NCI-H345 (cell line): ENCODE data around the gene HIVEP3.

ENCODE experiments used
- DNase-seq: peaks from one replicate; lab custom pipeline; 2025; lab: John Stamatoyannopoulos, UW

Gene HIVEP3

DNA sequence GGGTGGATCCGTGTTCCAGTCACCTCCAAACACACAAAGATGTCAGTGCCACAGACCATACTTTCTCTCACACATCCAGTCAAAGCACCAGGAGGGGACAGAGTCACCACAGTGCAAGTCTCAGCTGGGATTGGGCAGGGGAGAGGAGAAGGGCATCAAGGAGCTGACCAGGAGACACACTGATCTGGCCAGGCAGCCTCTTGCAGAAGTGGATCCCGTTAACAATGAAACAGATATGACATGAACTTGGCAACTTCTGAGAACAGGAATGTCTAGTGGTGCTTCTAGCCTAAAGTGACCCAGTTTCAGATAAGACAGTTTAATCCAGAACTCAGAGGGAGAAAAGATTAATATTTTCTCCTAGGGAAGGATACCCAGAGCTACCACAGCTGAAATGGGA is 71.0 kb downstream of the HIVEP3 start:
- DNase-seq, result no peak

DNA sequence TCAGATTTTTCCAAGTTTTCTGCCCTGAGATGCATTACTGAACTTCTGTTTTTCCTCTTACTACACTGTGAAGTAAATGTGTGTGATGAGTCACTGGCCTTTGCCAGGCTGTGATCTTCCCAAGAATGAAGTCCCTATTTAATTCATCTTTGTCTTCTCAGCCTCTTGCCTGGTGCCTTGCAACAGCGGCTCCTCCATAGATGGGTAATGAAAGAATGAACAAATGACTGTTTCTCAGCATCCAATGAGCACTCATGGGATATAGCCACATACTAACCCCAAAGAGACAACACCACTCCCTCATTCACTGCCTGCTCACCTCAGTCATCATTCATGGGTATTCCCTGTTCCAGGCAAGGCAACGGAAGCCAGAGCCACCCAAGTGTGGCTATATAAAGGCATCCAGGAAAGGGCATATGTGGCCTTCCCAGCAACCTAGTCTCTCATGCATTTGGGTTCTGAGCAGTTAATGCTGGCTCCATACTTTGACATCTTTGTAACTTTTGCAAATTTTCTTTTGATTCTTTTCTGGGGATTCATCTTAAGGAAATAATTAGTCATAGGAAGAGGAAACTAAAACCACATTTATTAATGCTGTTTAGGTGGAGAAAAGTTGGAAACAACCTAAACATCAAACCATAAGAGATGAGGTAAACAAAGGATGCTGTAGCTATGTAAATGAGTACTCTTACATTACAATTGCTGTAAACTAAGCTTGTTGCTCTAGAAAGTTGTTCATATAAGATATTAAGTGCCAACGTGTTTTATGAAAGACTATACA is 71.9 kb downstream of the HIVEP3 start:
- DNase-seq, result no peak

DNA sequence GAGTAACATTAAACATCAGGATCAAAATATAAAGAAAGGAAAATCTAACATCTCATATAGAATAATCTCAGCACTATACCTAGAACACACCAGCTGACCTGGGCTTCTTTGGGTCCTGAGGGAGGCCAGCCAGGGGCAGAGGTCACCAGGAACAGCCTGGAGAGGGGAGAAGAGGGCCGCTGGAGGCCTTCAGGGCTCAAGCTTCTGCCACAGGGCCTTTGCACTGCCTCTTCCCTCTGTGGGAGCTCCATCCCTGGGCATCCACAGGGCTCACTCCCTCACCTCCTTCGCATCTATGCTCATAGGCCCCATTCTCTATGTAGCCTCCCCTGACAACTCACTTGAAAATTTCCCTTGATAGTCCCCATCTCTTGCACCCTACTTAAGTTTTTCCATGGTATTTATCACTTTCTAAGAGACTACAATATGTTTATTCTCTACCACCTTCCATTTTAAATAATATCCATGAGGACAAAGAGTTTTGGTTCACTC is 73.9 kb downstream of the HIVEP3 start:
- no peak for DNase-seq

GRCh38 chr1:41844255-41844654 is 74.5 kb downstream of the HIVEP3 start:
- no peak for DNase-seq

DNA sequence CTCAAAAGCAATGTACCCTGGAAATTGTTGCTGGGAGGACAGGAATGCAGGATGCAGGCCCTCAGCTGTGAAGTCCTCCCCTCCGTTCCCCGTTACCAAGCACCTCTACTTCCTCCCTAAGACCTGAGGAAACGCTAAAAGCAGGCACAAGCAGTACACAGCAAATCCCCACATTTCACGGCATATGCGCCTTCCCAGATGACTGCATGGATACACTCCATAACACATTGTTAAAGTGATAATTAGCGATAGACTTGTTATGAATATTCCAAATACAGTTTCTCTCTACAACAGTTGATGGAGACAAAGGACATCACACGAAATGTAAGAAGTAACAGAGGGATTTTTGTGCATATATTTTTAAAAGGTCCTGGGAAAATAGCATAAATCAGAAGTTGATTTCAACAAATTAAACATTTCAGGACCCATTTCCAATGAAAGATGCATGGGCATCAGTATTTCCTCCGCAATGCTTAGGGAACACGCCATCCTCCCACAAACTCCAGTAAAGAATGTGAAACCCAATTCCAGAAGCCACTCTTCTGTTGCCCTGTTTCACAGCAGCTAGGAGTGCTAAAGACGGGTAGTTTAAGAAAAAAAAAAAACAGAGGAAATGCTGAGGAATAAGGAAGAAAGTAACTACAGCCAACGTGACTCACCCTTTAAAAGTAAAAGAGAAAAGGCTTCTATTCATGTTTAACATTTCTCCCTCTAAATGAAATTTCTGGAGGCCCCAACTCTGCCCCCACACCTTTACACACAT is 75.5 kb downstream of the HIVEP3 start:
- DNase-seq, result no peak

- DNase-seq, result no peak
Measured at GRCh38 chr1:41842326-41842725, 76.4 kb downstream of the HIVEP3 start.

- no peak for DNase-seq
Measured at GRCh38 chr1:41840592-41841246, 78.0 kb downstream of the HIVEP3 start.

DNA sequence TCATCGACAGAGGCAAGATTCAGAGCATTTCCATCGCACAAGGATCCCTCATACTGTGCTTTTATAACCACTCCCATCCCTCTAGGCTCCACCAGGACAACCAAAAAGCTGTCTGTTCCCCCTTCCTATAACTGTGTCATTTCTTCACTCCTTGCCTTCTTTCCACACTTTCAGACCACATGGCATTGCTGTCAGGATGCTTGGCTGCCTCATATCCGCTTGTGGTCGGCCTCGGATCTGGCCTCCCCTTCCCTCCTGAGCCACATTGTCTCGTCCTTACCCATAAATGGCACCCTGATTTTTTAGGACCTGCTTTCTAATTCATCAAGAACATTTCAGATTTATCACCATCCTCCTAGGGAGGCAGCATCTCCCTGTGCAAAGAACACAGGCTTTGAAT is 80.5 kb downstream of the HIVEP3 start:
- no peak for DNase-seq

- DNase-seq, result no peak
Measured at GRCh38 chr1:41837691-41838090, 81.0 kb downstream of the HIVEP3 start.

DNA sequence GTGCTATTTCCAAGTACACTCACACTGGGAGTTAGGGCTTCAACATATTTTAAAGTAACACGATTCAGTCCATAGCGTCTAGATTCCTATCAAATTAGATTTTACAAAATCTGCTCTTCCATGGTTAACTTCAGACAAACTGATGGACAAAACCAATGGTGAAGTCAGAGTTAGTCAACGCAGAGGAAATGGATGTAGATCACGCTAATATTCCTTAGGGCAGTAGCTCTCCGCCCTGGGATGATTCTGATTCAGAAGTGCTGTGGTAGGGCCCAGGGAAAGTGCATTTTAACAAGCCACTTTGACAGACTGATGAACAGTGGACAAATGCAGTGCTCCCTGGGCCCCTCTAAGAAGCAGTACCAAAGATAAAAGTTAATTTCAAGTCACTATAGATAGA is 83.2 kb downstream of the HIVEP3 start:
- no peak for DNase-seq

DNA sequence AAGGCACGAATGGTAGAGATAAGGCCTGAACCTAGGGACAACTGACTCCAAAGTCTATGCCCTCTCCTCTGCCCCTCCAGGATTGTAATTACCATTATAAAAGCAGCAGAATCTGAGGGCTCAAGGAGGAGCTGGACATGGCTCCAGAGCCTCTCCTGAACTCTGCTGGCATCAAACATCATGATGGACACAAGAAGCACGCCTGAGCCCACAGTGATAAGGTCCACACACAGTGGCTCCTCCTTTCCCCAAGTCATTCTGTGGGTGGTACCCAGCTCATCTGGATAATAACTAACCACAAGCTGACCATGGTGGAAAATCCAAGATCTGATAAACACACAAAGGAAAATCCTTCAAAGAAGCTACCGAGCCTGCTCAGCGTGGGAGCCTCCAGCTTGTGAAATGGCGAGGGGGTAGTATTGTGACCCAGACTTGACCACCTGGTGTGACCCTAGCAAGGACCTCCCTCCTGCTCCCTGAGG is 85.2 kb downstream of the HIVEP3 start:
- no peak for DNase-seq

DNA sequence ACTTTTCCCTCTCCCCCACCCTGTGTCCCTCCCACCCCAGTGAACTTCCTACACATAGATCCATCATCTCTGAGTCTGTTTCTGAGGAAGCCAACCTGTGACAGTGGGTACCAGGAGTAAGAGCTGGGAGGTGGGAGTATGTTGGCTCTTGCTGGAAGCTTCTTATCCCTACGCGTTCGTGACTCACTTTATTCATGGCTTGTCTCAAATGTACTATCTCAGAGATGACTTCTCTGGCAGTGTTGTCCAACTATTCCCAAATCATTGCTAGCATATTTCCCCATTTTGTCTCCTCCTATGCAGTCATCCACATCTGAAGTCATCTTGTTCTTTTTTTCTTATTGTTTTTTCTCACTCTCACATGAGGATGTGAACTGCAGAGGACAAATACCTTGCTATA is 88.0 kb downstream of the HIVEP3 start:
- no peak for DNase-seq

DNA sequence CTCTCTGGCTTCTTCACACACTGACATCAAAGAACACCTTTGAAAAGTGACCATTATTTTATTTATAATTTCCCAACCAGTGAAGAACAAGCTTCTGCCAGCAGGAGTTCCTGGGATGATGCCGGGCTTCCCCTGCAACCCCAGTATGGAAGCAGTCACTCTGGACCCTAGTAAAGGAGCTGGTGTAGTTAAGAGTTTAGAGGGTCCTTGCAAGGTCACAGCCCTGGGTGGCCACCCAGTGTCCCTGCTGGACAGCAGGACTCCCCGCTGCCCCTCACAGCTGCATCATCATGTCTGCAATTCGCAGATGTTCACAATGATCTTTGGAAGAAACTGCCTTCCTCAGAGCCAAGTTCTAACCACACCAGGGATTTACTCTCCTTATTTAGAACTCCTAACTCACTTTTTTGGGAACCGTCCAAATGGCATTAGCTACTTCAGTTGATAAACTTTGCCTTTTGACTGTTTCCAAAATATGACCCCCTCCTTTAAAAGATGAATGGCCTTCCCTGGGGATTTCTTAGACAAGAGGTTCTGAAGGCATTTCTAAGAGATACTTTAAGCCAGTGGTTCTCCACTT is 90.6 kb downstream of the HIVEP3 start:
- DNase-seq, result no peak

- no peak for DNase-seq
Measured at GRCh38 chr1:41823471-41823870, 95.3 kb downstream of the HIVEP3 start.

GRCh38 chr1:41822866-41823265 is 95.9 kb downstream of the HIVEP3 start:
- DNase-seq, result no peak

DNA sequence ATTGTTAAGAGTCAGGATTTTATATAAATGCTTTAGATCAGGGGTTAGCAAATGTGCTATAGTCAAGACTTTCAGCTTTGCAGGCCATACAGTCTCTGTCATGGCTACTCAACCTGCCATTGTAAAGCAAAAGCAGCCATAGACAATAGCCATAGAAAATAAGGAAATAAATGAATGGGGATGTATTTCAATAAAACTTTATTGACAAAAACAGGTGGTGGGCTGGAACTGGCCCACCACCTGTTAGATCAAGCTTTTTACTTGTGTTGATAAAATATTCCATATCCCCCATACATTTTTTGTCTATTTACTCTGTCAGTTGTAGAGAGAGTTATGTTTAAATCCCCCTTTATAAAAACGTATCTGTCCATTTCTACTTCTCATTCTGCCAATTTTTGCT is 98.9 kb downstream of the HIVEP3 start:
- DNase-seq, result no peak

- no peak for DNase-seq
Measured at GRCh38 chr1:41819069-41819468, 99.7 kb downstream of the HIVEP3 start.

- DNase-seq, result no peak
Measured at GRCh38 chr1:41816061-41816460, 102.7 kb downstream of the HIVEP3 start.

GRCh38 chr1:41813755-41814745 is 104.7 kb downstream of the HIVEP3 start:
- no peak for DNase-seq

GRCh38 chr1:41813226-41813625 is 105.5 kb downstream of the HIVEP3 start:
- no peak for DNase-seq

- DNase-seq, result no peak
Measured at GRCh38 chr1:41812453-41812852, 106.3 kb downstream of the HIVEP3 start.
